Measurements from ENCODE around the gene FASTK. TPM values are rescaled to one million over a fixed set of nuclear protein-coding genes. Genes with fewer than 3 reads are reported as not detected.

The FASTK gene
- total and polyA plus RNA-seq, 5 donors from 2014 or later, result 39.5 to 92.4 (median 49.2) TPM

DNA sequence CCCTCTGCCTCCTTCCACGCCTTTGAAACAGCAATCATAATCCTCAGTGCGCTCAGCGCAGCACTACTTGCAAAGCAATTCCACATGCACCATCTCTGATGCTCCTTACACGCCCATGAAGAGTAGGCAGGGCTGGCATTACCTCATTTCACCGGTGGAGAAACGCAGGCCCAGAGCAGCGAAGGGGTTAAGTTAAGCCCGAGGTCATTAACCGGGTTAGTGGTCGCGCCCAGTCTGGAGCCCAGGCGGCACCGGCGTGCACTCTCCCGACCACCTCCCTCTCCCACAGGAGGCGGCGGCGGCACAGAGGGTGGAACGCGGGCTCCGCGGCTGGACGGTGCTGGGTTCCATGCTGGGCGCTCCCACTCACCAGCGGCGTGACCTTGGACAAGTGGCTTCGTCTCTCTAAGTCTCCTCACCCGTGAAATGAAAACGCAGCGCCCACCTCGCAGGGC, 515 bp downstream of the FASTK start:
- peaks cover 4 to 47% (median 17%) of the 10 kb centered on the region in 4 donors for H3K4me1 Mint-ChIP-seq
- H3K9me3 Mint-ChIP-seq, result peaks cover 0 to 2% (median 0%) of the 10 kb centered on the region in 7 donors
- Histone ChIP-seq H3K4me1 (ENCODE audit: control insufficient read depth, insufficient read depth, low read length, poor library complexity, severe bottlenecking) (peaks cover 43% of the 10 kb centered on the region), H3K27ac (ENCODE audit: insufficient read depth, low read length, poor library complexity, severe bottlenecking) (peak overlapping the region; percentile 85), H3K9me3 (ENCODE audit: control insufficient read depth in 2 of 2, low read length in 2 of 2) (no peaks in the 10 kb centered on the region), H3K36me3 (ENCODE audit: control insufficient read depth, insufficient read depth, low read length) (peaks cover 7% of the 10 kb centered on the region), H3K4me3 (ENCODE audit: low read depth, low read length) (peak overlapping the region; percentile 77), H3K27me3 (ENCODE audit: control insufficient read depth, insufficient read depth, low read length) (peaks cover 7% of the 10 kb centered on the region)
- ATAC-seq (ENCODE audit: low read depth in 2 of 2), result peak; percentile 0 to 3
- H3K27ac Mint-ChIP-seq, result peak overlapping the region; percentile 56 to 95 (median 85)
- H3K36me3 Mint-ChIP-seq, result no peaks in the 10 kb centered on the region
- peak overlapping the region; percentile 70 to 97 (median 88) for H3K4me3 Mint-ChIP-seq
- peaks cover 4% of the 10 kb centered on the region for H3K27me3 Mint-ChIP-seq
- peak in 1 of 3 donors; percentile 30 for DNase-seq

DNA sequence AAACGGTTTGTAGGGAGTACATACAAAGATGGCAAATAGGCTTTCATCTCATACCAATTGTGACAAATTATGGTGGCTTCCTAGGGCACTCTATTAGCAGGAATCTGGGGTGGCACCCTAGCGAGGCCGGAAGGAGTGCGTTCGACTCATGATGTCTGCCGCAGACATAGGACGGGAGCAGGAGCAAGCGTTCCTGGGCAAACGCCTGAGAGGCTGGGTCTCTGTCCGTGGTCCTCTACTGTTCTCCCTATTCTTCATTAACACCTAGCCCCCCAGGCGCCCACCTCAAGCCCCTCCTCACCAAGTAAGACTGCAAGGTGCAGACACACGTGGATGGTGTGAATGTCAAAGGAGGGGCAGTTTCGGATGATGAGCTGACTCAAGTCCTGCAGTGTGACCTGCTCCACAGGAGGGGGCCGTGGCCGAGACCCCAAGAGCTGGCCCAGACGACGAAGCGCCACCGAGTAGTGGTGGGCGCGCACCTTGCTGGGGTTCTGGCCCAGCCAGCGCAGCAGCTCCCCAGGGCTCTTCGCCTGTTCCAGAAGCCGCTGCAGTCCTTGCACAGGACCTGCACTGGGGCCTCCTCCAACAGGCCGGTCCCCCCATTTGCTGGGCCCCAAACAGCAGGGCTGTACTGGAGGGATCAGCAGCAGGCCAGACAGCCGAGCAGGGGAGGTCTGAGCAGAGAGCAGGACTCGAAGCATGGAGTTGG, 1.3 kb downstream of the FASTK start:
- no peaks in the 10 kb centered on the region for H3K36me3 Mint-ChIP-seq
- peak overlapping the region; percentile 79 to 85 (median 81) for H3K27ac Mint-ChIP-seq
- no peaks in the 10 kb centered on the region for H3K9me3 Mint-ChIP-seq

DNA sequence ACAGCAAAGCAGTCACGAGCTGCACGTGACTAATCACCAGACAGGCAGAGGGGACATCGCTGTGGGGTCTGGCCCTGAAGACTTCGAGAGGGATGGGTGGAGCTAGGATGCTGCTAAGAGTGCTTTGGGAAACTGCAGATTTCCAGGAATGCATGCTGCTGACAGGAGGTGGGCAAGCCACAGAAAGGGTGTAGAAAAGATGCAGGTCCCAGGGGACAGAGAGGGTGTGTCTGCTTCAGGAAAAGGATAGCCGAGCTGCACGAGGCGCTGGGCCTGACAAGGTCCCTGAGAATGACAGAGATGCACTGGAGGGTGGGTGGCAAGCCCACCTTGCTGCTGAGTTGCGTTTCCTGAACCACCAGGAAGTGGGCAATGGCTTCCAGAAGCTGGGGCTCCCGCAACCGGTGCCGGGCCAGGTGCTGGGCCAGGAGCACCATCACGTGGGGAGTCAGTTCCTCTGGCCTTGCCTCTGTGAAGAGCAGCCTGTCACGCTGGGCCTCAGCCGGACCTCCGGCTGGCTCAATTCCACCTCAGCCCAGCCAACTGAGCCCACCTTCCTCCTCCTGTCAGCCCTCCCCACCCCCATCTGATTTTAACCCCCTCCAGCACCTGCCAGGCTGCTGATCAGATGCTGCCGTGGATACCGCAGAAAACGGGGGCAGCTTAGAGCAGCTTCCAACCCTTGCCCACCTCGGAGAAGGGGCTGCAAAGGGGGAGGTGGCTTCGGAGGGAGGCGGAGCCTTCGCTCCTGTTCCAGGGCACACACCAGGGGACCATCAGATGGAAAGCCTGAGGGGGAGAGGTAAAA, 2.2 kb downstream of the FASTK start:
- Mint-ChIP-seq H3K27ac (peak overlapping the region; percentile 72 to 94 (median 86)), H3K4me3 (peak overlapping the region; percentile 66 to 88 (median 68)), H3K9me3 (no peaks in the 10 kb centered on the region), H3K27me3 (no peaks in the 10 kb centered on the region), H3K36me3 (no peaks in the 10 kb centered on the region), H3K4me1 (peaks cover 0 to 34% (median 9%) of the 10 kb centered on the region in 4 donors)
- H3K27ac ChIP-seq (ENCODE audit: insufficient read depth, low read length, poor library complexity, severe bottlenecking), result no peak overlapping the region
- peaks cover 37% of the 10 kb centered on the region for H3K4me1 ChIP-seq (ENCODE audit: control insufficient read depth, insufficient read depth, low read length, poor library complexity, severe bottlenecking)
- no peaks in the 10 kb centered on the region for H3K9me3 ChIP-seq (ENCODE audit: control insufficient read depth in 2 of 2, low read length in 2 of 2)
- no peaks in the 10 kb centered on the region for H3K27me3 ChIP-seq (ENCODE audit: control insufficient read depth, insufficient read depth, low read length)
- DNase-seq (no peak), ATAC-seq (ENCODE audit: low read depth in 2 of 2) (no peak)
- no peak overlapping the region for H3K4me3 ChIP-seq (ENCODE audit: low read depth, low read length)
- H3K36me3 ChIP-seq (ENCODE audit: control insufficient read depth, insufficient read depth, low read length), result peaks cover 17% of the 10 kb centered on the region

More for the DNA sequence above, 1.3 kb downstream of the FASTK start:
- Mint-ChIP-seq H3K4me3 (peak overlapping the region; percentile 70 to 88 (median 85)), H3K27me3 (no peaks in the 10 kb centered on the region), H3K4me1 (peaks cover 0 to 41% (median 13%) of the 10 kb centered on the region in 4 donors)
- no peak for ATAC-seq (ENCODE audit: low read depth in 2 of 2)
- Histone ChIP-seq H3K27ac (ENCODE audit: insufficient read depth, low read length, poor library complexity, severe bottlenecking) (peak overlapping the region; percentile 49), H3K4me1 (ENCODE audit: control insufficient read depth, insufficient read depth, low read length, poor library complexity, severe bottlenecking) (peaks cover 43% of the 10 kb centered on the region), H3K36me3 (ENCODE audit: control insufficient read depth, insufficient read depth, low read length) (peaks cover 14% of the 10 kb centered on the region), H3K4me3 (ENCODE audit: low read depth, low read length) (peak overlapping the region; percentile 77), H3K27me3 (ENCODE audit: control insufficient read depth, insufficient read depth, low read length) (peaks cover 3% of the 10 kb centered on the region), H3K9me3 (ENCODE audit: control insufficient read depth in 2 of 2, low read length in 2 of 2) (no peaks in the 10 kb centered on the region)
- DNase-seq, result no peak

DNA sequence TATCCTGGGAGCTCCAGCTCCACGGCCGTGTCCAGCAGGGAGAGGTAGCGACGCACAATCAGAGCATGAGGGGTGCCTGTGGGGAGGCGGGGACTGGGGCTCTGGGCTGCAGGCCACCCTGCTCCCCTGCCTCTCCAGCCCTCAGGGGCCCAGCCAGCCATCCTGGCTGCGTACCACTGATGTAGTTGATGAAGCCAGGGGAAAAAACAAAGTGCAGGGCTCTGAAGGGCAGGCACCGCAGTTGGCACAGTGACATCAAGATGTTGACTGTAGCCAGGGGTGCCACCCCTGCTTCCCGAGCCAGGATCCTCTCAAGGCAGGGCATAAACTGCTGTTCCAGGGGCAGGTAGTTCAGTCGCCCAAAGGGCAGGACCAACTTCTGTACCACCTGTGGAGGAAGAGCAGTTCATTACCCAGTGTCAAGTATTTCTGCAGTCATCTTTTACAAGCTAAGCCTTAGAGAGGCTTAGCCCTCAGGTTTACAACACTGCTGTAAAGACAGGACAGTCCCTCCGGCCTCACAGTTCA, 2.8 kb downstream of the FASTK start:
- no peaks in the 10 kb centered on the region for H3K9me3 Mint-ChIP-seq
- Histone ChIP-seq H3K9me3 (ENCODE audit: control insufficient read depth in 2 of 2, low read length in 2 of 2) (no peaks in the 10 kb centered on the region), H3K27me3 (ENCODE audit: control insufficient read depth, insufficient read depth, low read length) (no peaks in the 10 kb centered on the region), H3K36me3 (ENCODE audit: control insufficient read depth, insufficient read depth, low read length) (peaks cover 17% of the 10 kb centered on the region), H3K27ac (ENCODE audit: insufficient read depth, low read length, poor library complexity, severe bottlenecking) (no peak overlapping the region), H3K4me1 (ENCODE audit: control insufficient read depth, insufficient read depth, low read length, poor library complexity, severe bottlenecking) (peaks cover 33% of the 10 kb centered on the region), H3K4me3 (ENCODE audit: low read depth, low read length) (no peak overlapping the region)
- H3K4me3 Mint-ChIP-seq, result peak overlapping the region in 3 of 4 donors; percentile 63 to 70 (median 67)
- peaks cover 0 to 31% (median 6%) of the 10 kb centered on the region in 4 donors for H3K4me1 Mint-ChIP-seq
- no peaks in the 10 kb centered on the region for H3K27me3 Mint-ChIP-seq
- ATAC-seq (ENCODE audit: low read depth in 2 of 2), result no peak
- peak overlapping the region in 2 of 3 donors; percentile 72 to 86 for H3K27ac Mint-ChIP-seq
- H3K36me3 Mint-ChIP-seq, result no peaks in the 10 kb centered on the region
- no peak for DNase-seq

DNA sequence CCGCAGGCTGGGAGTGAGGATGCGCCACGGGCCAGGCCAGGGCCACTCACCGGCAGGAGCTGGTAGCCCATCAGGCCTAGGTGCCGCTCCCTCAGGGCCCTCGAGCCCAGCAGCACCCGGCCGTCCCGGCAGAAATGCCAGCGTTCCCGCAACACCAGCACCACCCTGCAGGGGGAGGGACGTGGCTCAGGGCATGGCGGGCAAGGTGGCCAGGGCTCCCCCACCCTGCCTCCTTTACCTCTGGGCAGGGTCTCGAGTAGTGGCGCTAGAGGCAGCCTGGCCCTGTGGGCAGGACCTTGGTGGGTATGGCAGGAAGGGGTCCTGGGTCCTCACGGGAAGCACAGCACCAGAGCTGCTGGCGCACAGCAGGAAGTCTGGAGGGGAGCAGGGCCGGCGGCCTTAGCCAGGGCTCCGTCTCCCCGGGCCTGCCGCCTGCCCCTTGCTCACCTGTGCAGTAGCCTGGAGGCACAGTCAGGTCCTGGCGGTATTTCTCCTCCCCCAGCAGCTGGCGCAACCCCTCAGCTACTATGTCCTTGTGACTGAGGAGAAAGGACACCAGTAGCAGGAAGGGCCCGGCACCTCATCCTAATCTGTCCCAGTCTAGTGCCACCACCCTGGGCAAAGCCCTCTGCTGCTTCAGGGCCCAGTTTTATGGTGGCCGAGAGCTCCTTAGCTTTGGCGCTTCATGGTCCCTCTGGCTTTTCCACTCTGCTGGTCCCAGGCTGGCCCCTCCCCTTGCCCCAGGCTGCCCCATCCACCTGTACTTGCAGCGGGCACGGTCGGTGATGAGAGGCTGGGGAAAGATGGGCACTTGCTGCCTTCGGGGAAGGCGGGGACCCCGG, 3.5 kb downstream of the FASTK start:
- Histone ChIP-seq H3K9me3 (ENCODE audit: control insufficient read depth in 2 of 2, low read length in 2 of 2) (no peaks in the 10 kb centered on the region), H3K36me3 (ENCODE audit: control insufficient read depth, insufficient read depth, low read length) (peaks cover 17% of the 10 kb centered on the region), H3K4me1 (ENCODE audit: control insufficient read depth, insufficient read depth, low read length, poor library complexity, severe bottlenecking) (peaks cover 26% of the 10 kb centered on the region), H3K27ac (ENCODE audit: insufficient read depth, low read length, poor library complexity, severe bottlenecking) (no peak overlapping the region), H3K27me3 (ENCODE audit: control insufficient read depth, insufficient read depth, low read length) (no peaks in the 10 kb centered on the region), H3K4me3 (ENCODE audit: low read depth, low read length) (no peak overlapping the region)
- H3K27ac Mint-ChIP-seq, result no peak overlapping the region
- no peaks in the 10 kb centered on the region for H3K9me3 Mint-ChIP-seq
- H3K4me3 Mint-ChIP-seq, result peak overlapping the region in 1 of 4 donors; percentile 40
- ATAC-seq (ENCODE audit: low read depth in 2 of 2) (no peak), DNase-seq (no peak)
- H3K36me3 Mint-ChIP-seq, result peaks cover 2% of the 10 kb centered on the region
- no peaks in the 10 kb centered on the region for H3K27me3 Mint-ChIP-seq
- peaks cover 0 to 26% (median 4%) of the 10 kb centered on the region in 4 donors for H3K4me1 Mint-ChIP-seq

DNA sequence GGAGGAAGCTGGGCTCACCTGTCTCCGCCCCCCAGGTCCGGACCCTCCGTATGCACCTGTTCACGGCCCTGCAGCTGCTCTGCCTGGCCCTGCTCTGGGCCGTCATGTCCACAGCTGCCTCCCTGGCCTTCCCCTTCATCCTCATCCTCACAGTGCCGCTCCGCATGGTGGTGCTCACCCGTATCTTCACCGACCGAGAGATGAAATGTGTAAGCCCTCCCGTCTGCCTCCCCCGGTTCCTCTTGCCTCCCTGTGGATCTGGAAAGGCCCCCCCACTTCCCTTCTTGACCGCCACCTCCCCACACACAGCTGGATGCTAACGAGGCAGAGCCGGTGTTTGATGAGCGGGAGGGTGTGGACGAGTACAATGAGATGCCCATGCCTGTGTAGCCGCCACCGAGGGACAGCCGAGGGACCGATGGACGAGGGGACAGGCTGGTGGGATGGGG, 4.6 kb downstream of the FASTK start:
- H3K4me3 ChIP-seq (ENCODE audit: low read depth, low read length), result no peak overlapping the region

DNA sequence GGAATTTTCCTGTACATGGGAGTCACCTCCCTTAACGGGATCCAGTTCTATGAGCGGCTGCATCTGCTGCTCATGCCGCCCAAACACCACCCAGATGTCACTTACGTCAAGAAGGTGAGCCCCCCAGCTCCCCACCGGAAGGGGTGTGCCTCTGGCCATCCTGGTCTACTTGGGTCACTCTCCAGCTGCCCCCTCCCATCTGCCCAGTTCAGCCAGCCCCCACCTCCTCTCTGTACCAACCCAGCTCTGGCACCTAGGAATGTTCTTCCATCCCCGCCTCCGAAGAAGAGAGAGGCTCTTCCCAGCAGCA, 5.0 kb downstream of the FASTK start:
- Mint-ChIP-seq H3K9me3 (no peaks in the 10 kb centered on the region), H3K27ac (no peak overlapping the region), H3K27me3 (no peaks in the 10 kb centered on the region), H3K4me1 (peaks cover 0 to 22% (median 4%) of the 10 kb centered on the region in 4 donors), H3K36me3 (peaks cover 6% of the 10 kb centered on the region), H3K4me3 (no peak overlapping the region)
- H3K4me3 ChIP-seq (ENCODE audit: low read depth, low read length), result no peak overlapping the region
- peaks cover 22% of the 10 kb centered on the region for H3K36me3 ChIP-seq (ENCODE audit: control insufficient read depth, insufficient read depth, low read length)
- peaks cover 12% of the 10 kb centered on the region for H3K4me1 ChIP-seq (ENCODE audit: control insufficient read depth, insufficient read depth, low read length, poor library complexity, severe bottlenecking)
- DNase-seq (no peak), ATAC-seq (ENCODE audit: low read depth in 2 of 2) (no peak)
- no peak overlapping the region for H3K27ac ChIP-seq (ENCODE audit: insufficient read depth, low read length, poor library complexity, severe bottlenecking)
- H3K9me3 ChIP-seq (ENCODE audit: control insufficient read depth in 2 of 2, low read length in 2 of 2), result no peaks in the 10 kb centered on the region
- no peaks in the 10 kb centered on the region for H3K27me3 ChIP-seq (ENCODE audit: control insufficient read depth, insufficient read depth, low read length)

More for the DNA sequence above, 4.6 kb downstream of the FASTK start:
- Mint-ChIP-seq H3K27ac (peak overlapping the region in 1 of 3 donors; percentile 32), H3K4me1 (peaks cover 0 to 22% (median 4%) of the 10 kb centered on the region in 4 donors), H3K9me3 (no peaks in the 10 kb centered on the region), H3K4me3 (no peak overlapping the region), H3K27me3 (no peaks in the 10 kb centered on the region), H3K36me3 (peaks cover 6% of the 10 kb centered on the region)
- DNase-seq, result no peak
- no peaks in the 10 kb centered on the region for H3K9me3 ChIP-seq (ENCODE audit: control insufficient read depth in 2 of 2, low read length in 2 of 2)
- no peaks in the 10 kb centered on the region for H3K27me3 ChIP-seq (ENCODE audit: control insufficient read depth, insufficient read depth, low read length)
- H3K4me1 ChIP-seq (ENCODE audit: control insufficient read depth, insufficient read depth, low read length, poor library complexity, severe bottlenecking), result peaks cover 15% of the 10 kb centered on the region
- ATAC-seq (ENCODE audit: low read depth in 2 of 2), result no peak
- peaks cover 22% of the 10 kb centered on the region for H3K36me3 ChIP-seq (ENCODE audit: control insufficient read depth, insufficient read depth, low read length)
- H3K27ac ChIP-seq (ENCODE audit: insufficient read depth, low read length, poor library complexity, severe bottlenecking), result no peak overlapping the region
